ENCODE results near the gene TMEM165.

GRCh38 chr4:55386840-55387239 is 8.9 kb upstream of the TMEM165 start:
- no peak for TF ChIP-seq CTCF (optimal IDR thresholded peaks at IDR 0.05 in 1 of 3, IDR thresholded peaks at IDR 0.05 in 1 of 3, conservative IDR thresholded peaks at IDR 0.05 in 1 of 3; ENCODE audit: extremely low read depth in 1 of 3, insufficient read depth in 2 of 3, low read length in 3 of 3)
- TF ChIP-seq EZH2 (IDR thresholded peaks at IDR 0.05; ENCODE audit: low read length) = no peak

Data from keratinocyte (primary cell).